Measurements from ENCODE around the gene MYADML2.

- TF ChIP-seq, protein P1, sequence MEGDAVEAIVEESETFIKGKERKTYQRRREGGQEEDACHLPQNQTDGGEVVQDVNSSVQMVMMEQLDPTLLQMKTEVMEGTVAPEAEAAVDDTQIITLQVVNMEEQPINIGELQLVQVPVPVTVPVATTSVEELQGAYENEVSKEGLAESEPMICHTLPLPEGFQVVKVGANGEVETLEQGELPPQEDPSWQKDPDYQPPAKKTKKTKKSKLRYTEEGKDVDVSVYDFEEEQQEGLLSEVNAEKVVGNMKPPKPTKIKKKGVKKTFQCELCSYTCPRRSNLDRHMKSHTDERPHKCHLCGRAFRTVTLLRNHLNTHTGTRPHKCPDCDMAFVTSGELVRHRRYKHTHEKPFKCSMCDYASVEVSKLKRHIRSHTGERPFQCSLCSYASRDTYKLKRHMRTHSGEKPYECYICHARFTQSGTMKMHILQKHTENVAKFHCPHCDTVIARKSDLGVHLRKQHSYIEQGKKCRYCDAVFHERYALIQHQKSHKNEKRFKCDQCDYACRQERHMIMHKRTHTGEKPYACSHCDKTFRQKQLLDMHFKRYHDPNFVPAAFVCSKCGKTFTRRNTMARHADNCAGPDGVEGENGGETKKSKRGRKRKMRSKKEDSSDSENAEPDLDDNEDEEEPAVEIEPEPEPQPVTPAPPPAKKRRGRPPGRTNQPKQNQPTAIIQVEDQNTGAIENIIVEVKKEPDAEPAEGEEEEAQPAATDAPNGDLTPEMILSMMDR (IDR thresholded peaks at IDR 0.05), result no peak
- TF ChIP-seq EZH2 (IDR thresholded peaks at IDR 0.05), result no peak
Measured at GRCh38 chr17:81955756-81956544, 8.9 kb upstream of the MYADML2 start.

Data from neural progenitor cell (in vitro differentiated cells).